Left renal cortex interstitium (tissue), 4 donors: ENCODE data around the gene BMF. TPM values are rescaled to one million over a fixed set of nuclear protein-coding genes. Genes with fewer than 3 reads are reported as not detected.

ENCODE experiments used
- DNase-seq, 4 donors: peaks; one replicate each; pipeline ENCODE4 v3.0.0-alpha.2; 2013; ENCODE audit warnings: low read depth in 4 of 4, low spot score in 2 of 4, missing footprints in 1 of 4
- polyA plus RNA-seq, 4 donors: library from polyadenylated mRNA; unstranded; fragments of 120-200 nt; gene quantifications; one replicate each; pipeline ENCODE4 v1.2.1, GENCODE V29; 2013; ENCODE audit not compliant: insufficient read length in 4 of 4

The BMF gene
- polyA plus RNA-seq, 4 donors, result 36.5 to 49.0 (median 43.1) TPM

DNA sequence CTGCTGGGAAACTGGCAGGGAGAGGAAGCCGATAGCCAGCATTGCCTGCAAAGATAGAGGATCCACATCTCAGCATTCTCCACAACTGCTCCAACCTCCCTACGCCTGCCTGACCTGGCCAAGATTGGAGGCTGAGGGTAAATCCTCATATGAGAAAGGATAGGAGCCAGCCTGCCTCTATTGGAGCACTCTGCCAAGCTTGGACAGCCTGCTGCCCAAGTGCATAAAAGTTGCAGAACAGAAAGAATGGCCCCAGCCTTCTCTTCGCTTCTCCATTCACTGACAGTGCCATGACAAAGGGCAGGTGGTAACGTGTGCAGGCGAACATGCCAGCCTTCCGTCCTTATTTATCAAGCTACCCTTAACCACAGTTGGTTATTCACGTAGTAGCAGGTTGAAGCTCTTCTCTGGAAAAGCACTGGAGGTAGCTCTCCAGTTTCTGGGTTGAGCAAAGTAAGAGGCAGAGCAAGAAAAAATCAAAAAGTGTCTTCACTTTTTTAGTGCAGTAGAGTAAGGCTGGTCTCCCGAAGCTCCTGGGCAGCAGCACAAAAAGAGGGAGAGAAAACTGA, 4.3 kb downstream of the BMF start:
- no peak for DNase-seq

DNA sequence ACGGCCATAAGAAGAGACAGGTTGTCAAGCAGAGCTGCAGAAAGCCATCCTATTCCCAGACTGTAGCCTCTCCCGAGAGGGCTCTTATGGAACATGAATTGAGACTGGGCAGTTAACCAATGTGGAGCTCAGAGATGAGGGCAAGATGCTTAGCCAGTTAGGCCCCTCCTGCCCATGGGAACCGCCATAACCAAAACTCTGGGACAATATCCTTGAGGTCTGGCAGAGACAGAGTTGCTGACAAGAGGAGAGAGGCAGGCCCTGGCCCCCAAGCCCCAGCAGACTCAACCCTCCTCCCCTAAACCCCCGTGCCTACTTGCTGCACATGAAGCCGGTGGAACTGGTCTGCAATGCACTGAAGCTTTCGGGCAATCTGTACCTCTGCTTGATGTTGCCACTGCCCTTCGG, 4.8 kb downstream of the BMF start:
- no peak for DNase-seq

DNA sequence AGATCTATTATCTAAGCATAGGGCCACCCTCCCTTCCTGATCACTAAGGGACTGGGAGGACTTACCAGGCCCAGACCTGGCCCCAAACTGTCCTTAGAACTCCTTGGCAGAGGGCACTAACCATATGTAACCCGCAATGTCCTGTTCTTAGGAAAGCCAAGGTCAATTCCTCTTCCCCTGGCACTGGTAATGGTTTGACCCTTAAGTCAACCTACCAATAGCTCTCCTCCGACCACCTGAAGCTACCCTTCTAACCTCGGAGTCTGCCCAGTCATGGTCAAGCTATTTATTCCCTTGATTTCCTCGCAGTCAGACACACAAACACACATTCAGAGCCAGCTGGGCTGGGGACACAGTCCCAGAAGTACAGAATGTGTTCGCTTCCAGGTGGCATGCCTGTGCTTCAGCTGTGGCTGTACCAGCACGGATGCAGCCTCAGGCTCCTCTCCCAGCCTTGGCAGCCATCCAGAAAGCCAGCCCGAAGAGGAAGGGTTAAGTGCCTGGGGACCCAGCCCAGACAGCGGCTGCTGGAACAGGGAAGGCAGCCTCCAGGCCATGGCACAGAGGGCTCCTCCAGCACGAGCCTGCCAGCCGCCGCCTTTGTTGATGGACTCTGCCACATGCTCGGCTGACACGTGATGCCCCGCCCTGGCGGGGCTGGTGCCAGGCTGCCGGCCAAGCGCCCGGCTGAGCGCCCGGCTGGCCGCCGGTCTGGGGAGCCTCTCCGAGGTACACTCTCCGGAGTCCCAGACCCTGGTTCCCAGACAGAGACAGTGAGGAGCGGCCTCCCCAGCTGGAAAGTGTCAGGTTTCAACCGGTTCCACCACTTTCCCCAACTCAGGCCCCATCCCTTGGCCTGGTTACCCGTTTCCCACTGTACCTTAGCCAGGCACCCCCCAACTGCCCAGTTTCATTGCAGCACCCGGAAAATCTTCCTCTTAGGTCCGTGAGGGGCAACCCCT, 5.5 kb downstream of the BMF start:
- DNase-seq, result no peak

DNA sequence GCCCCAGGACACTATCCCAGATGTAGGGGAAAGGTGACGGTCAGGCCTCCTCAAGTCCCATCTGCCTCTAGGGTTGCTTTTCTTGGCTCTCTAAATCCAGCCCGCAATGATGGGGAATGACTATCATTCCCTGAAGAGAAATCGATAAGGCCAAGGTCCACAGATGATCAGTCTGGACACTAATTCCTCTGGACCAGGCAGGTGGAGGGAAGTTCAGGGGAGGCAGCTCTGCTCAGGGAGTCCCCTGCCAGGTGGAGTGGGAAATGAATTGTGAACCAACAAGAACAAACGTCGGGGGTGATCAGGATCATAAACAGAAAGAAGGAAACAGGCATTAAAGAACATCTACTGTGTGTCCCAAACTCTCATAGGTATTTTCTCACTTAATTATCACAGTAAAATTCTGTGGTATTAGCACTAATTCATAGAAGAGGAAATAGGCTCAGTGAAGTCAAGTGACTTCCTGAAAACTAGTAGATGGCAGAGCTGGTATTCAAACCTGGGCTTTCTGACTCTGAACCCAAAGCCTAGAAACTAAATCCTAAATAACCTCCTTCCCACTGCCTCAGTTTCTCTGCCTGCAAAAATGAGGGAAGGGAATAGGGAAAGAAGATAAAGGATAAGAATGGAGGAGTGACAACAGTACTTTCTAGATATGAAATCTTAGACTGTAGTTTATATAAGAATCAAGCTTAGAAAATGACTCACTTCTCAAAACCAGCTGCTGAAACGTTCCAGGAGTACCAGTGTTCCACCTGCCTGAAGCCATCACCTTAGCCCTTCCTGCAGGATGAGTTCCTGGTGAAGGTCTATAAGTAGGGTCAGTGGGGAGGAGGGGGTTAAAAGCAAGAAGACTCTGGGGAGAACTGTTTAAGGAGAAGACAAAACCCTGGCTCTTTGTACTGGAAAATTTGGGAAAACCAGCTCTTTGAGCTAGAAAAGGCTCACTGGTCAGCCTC, 7.5 kb downstream of the BMF start:
- DNase-seq, result no peak

DNA sequence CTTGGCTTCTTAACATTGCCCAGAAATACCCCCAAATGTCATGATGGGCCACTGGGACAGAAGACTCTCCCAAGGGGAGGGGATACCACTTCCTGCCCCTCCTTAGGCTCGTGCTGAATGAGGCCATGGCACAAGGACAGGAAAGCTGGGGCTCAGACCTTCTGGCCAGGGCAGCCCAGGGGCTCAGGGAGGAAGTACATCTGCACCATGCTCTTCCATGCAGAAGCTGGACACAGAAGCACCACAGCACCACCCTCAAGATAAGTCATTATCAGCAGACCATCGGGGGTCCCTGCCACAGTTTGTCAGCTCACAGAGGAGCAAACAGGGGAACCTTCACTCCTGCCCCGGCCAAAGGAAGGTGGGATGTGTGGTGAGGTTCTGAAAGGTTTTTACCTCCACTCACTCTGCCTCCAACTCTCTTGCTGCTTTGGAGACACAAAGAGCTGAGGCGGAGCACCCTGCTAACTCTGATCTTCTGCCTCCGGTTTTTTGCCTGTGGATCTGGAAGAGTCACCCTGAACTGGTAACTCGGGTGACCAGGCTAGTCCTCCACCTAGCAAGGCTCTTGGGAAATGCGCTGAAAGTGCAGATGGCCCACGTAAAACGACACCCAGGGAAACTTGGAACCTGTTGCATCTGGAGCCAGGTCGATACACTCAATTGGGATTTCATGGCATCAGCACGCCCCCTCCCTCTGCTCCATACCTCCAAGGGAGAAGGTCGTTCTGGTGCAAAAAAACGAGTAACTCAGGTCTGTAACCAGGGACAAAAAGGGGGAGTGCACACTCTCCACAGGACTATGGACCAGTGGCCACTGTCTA, 8.3 kb downstream of the BMF start:
- DNase-seq, result no peak

DNA sequence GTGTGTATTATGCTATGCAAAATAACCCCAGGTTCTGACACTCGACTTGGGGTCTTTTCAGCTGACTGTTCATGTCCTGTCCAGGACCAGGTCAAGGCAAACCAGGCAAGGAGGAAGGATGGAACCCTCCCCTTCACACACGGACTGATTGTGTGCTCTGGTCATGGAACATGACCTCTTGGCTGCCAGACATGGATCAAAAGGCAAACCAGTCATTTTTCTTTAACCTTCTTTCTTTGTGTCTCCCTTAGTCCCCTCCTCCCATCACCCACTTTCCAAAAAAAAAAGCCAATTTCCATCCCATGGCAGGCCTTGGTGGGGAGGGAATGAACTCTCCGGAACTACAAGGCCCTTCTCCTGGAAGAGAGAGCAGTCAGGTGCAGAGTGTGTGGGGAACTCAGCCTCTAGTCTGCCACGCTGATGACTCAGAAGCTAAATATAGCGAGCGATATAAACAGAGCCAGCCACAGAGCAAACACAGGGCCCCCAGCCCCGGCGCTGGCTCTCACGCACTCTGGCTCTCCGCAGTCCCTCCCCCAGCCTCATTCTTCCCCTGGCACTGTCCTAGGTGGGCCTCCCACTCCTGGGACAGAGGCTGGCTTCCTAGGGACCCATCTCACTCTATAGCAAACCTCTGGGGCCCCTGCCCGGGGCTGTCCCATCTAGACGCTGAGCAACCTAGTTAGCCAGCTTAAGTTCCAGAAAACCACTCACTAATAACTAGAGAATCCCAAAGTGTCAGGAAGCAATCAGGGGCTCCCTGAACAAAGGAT, 10.0 kb downstream of the BMF start:
- no peak for DNase-seq

DNA sequence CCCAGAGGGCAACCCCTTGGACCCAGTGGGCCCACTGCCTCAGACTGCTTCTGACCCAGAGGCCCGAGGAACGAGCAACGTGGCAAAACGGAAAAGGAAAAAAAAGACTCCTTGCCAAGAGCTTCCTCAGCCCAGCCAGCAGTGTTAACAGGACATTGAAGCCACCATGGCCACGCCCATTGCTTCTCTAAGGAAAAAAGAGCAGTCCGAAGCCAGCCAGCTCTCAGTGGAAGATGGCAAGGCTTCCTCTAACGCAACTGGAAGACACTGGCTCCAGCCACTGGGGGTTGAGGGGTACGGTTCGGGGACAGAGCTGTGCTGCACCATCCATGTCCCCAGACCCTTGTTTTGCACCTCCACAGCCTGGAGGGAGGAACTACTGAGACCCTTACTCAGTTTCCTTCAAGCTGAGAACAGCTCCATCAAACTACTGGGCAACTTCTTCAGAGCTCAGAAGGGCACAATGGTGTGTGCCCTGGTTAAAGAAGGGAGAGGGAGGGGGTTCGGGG, 10.7 kb downstream of the BMF start:
- no peak for DNase-seq

DNA sequence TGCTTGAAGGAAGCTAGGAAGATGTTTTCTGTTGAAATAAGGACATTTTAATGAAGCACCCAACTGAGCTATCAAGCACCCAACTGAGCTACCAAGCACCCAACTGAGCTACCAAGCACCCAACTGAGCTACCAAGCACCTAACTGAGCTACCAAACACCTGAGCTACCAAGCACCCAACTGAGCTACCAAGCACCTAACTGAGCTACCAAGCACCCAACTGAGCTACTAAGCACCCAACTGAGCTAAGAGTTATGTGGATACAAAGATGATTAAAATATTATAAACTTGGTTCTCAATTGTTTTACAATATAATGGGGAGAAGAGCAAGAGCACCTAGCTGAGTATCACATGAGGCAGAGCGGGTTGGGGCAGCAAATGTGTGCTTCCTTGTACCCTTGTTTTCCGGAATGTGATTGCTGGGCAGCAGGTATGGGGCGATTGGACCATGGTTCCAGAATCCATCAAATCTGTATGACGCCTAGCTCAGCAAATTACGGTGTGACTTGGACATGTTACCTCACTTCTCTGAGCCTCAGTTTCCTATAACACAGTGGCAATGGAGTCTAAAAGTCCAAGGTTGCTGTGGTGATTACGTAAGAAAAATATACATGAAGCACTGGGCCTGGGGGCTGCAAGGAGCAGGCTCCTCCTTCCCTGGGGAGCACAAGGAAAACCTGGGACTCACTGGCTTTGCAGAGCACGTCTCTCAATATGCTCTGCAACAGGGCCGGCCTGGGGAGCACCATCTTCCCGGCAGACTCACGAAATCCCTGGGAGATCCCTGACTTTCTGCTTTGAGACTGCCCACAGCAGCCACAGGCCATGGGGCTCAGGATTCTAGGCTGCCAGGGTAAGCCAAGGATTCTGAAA, 11.3 kb downstream of the BMF start:
- no peak for DNase-seq

DNA sequence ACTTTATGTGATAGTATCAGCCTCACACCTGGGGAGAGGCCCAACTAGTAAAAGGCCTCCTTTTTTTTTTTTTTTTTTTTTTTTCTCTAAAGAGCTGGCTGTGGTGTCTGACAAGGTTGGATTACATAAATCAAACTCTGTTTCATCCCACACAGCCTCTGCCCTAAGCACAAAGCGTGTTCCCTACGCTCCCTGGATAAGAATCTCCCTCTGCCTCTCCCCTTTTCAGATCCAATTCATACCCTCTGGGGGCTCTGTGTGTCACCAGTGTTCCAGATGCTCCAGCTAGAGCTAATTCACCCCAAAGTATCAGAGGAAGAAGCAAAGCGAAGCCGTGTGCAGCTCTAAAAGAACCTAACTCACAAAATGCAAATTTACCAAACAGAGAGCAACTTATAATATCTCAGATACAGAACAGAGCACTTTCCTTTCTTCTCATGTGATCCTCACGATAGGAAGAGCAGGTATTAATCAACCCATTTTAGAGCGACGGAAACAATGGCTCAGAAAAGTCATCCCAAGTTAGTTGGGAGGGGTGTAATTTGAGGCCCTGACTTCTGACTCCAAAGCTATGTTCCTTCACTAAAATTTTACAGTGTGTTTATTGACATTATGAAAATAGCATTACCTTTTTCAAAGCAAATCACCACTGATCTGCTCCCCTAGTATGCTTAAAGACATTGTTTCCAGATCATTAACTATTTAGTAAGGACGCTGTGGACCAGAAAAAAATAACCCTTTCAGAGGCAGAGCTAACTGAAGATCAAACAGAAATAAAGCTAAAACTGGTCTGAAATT, 12.4 kb downstream of the BMF start:
- DNase-seq, result no peak

DNA sequence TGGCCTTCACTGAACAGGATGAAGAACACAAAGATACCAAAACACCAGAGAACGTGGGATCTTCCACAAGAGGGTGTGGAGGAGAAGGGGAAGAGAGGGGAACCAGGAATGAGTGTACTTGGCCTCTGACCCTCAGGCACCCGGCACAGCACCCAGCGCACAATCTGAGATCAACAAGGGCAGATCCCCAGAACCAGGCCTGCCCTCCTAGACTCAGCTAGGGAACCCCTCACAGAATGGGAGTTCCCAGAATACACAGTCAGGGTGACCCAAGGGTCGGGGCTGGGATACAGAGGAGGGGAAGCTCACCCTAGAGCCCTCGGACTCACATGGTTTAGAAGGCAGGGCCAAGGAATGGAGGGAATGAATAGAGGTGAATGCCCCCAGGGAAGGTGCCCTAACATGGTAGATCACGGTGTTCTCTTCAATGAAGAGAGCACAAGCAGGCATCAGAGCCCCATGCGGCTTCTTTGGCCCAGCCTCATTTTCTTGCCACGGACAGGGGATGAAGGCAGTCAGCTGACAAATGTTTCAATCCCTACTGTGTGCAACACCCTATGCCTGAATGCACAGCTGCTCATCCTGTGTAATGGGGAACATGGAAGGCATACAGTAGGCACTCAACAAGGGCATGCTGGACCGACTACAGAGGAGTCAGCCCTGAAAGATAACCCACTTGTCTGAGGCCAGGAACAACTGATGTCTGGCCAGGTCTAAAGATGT, 13.1 kb downstream of the BMF start:
- DNase-seq, result no peak

DNA sequence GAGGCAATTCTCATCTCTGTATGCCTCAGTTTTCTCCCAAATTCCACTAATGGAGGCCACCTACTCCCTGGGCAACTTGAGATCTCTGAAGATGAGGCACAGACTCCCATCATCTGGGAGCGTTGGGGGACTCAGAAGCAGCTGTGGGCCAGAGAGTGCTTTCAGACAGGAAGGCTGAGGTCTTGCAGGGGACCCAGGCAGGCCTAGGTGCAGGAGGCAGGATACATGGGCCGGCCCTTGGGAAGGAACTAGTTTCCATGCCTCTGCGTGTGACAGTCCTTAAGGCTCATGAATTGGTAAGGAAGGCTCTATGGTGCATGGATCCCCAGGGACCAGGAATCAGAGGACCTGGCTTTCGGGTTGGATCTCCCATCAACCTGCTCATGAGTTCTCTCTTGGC, 14.5 kb downstream of the BMF start:
- no peak for DNase-seq

DNA sequence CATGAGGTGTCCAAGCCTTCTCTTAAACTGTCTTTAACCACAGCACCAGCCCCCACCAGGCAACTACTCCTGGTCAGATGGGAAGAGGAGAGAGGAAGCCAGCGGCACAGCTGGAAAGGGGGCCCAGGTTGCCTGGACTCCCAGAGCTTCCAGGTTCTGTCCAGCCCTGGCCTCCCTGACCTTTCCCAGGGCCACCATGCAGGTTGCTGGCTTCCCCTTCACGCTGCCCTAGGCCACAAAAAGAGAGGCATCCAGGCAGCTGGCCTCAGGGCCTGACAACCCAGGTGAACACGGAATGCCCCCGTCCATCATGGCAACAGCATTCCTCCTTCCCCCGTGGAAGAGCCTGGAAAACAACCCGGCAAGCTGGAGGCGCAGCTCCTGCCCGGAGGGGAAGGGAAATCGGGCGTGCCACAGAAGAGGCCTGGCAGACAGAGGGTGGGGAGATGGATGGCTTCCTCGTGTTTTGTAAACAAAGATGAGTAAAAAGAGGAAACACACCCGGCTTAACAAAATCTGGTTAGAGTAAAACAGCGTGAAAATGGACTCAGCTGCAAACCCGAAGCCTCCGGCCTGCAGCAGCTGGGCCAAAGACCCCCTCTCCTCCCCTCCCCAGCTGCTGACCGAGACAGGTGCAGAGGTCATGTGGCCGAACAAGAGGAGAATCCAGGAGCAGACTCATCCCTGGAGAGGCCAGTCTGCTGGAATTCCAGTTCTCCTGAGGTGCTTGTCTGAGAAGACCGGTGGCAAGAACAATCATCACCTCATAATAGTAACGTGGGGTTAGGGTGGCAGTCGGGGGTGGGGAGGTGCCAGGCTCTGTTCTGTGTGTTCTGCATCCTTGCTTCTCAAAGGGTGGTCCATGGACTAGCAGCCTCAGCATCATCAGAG, 15.5 kb downstream of the BMF start:
- no peak for DNase-seq

DNA sequence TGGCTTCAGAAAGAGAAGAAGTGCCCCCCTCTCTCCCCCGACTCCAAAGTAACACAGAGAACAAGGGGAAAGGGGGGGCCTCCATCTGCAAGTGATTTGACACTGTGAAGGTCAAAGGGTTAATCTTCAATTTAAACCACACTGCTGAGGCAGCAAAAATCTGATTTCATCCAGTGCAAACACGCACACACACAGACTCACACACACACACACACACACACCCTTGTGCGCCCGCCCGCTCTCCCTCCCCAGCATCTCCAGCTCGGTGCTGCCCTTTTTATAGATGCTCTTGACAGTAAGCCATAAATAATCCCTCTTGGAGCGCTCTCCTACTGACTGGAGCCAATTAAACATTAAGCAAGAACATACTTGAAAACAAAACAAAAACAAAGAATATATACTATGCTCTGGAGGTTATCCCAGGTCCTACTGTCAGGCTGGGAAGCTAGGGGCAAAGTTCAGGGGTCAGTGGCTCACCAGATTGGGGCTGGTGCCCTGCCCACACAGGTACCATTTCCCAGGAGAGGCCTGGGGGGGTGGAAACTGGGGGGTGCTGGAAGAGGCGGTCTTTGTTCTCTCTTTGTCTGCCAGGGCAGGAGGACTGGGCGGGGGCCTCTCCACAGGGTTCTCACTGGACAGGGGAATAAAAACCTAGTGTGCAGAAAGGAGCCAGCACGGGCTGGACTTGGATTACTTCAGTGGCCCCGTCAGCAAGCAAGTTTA, 16.3 kb downstream of the BMF start:
- peak in 2 of 4 donors; percentile 85 to 86 for DNase-seq

DNA sequence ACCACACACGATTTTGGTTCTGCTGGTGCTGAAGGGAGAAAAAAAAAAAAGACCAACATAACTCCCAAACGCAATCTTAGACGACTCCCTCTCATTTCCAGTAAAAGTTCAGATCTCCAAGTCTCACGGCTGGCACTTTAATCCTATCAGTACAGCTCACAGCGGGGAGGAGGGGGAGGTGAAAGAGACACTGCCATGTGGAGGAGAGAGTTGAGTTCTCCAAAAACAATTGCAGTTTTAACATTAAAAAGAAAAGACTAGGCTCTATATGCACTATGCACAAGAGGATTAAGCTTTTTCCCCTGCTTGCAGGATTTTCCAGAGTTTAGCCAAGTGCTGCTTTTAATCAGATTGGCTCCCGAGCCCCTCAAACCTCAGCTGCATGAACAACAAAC, 16.8 kb downstream of the BMF start:
- no peak for DNase-seq

DNA sequence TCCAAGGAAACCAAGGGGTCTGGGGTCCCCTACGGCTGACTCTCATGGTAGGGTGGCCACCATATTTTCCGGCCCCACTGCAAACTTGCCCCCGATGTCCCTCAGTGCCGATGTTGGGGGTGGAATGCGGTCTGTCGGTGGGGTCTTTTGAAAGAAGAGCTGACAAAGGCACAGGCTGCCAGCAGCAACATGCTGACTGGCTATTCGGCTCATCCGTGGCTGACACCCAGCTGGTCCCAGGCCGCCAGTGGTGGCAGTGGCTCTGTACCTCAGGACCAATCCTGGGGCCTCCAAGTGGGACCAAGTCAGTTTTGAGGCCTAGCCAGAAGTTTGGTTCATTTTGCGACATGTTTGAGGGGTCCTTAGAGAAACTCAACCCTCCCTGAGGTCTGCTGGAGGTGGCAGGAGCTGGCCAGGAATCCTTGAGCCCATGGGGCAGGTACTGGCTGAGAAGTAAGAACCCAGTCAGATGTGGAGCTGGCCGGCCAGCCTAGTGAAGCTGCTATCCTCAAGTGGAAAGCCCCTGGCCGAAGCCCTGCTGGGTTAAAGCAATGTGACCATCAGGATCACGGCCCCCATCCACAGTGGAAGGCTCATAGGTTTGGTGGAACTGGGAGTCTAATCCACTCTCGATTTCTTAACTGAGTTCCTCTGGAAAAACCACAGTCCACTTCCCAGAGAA, 17.8 kb downstream of the BMF start:
- DNase-seq, result no peak
